ENCODE data around the gene PRR23E. TPM values are rescaled to one million over a fixed set of nuclear protein-coding genes. Genes with fewer than 3 reads are reported as not detected.

Gene PRR23E
- total and polyA plus RNA-seq, 2 experiments from 2014 or later = not detected

DNA sequence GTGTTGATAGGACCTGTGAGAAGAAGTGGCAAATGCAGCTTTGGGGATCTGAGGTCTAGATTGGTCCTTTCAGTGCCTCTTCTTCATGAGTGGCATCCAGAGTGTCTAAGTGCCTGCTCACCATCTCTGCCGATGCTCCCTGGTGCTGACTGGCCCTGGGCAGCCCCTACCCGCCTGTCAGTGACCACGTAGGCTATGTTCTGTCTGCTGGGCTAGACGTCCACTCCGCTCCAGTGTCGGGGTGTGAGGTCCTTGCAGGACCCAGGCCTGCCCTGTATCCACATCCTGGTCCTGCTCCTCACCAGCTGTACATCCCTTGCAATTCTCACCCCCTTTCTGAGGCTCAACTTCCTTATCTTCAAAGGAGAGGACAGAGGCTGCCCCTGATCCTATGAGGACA is 48.3 kb upstream of the PRR23E start:
- Mint-ChIP-seq H3K27me3 (ENCODE audit: insufficient read depth, low read depth, poor library complexity) (peaks cover 2% of the 10 kb centered on the region), H3K4me1 (peaks cover 12% of the 10 kb centered on the region), H3K36me3 (ENCODE audit: low read depth) (no peaks in the 10 kb centered on the region; the same call in 2 of the 3 replicates), H3K9me3 (peaks cover 13% of the 10 kb centered on the region), H3K27ac (no peak overlapping the region), H3K4me3 (no peak overlapping the region)
- no peak for TF ChIP-seq POLR2AphosphoS5 (IDR thresholded peaks at IDR 0.05; ENCODE audit: low read depth)
- no peak for TF ChIP-seq ZNF114 (CRISPR knock-in tag; IDR thresholded peaks at IDR 0.05)
- TF ChIP-seq NANOG (IDR thresholded peaks at IDR 0.05; ENCODE audit: borderline replicate concordance) = no peak
- TF ChIP-seq CTCF (conservative IDR thresholded peaks at IDR 0.05; ENCODE audit: low read depth in 2 of 2) = no peak
- no peak for TF ChIP-seq CREB1 (CRISPR knock-in tag; IDR thresholded peaks at IDR 0.05; ENCODE audit: low read depth)
- no peak for TF ChIP-seq STAT1 (IDR thresholded peaks at IDR 0.05; ENCODE audit: unreplicated experiment)
- TF ChIP-seq, protein P1, sequence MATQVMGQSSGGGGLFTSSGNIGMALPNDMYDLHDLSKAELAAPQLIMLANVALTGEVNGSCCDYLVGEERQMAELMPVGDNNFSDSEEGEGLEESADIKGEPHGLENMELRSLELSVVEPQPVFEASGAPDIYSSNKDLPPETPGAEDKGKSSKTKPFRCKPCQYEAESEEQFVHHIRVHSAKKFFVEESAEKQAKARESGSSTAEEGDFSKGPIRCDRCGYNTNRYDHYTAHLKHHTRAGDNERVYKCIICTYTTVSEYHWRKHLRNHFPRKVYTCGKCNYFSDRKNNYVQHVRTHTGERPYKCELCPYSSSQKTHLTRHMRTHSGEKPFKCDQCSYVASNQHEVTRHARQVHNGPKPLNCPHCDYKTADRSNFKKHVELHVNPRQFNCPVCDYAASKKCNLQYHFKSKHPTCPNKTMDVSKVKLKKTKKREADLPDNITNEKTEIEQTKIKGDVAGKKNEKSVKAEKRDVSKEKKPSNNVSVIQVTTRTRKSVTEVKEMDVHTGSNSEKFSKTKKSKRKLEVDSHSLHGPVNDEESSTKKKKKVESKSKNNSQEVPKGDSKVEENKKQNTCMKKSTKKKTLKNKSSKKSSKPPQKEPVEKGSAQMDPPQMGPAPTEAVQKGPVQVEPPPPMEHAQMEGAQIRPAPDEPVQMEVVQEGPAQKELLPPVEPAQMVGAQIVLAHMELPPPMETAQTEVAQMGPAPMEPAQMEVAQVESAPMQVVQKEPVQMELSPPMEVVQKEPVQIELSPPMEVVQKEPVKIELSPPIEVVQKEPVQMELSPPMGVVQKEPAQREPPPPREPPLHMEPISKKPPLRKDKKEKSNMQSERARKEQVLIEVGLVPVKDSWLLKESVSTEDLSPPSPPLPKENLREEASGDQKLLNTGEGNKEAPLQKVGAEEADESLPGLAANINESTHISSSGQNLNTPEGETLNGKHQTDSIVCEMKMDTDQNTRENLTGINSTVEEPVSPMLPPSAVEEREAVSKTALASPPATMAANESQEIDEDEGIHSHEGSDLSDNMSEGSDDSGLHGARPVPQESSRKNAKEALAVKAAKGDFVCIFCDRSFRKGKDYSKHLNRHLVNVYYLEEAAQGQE (IDR thresholded peaks at IDR 0.05; ENCODE audit: unreplicated experiment) = no peak
- TF ChIP-seq EZH2 (IDR thresholded peaks at IDR 0.05; ENCODE audit: low read depth, unreplicated experiment) = no peak
- TF ChIP-seq, protein P2, sequence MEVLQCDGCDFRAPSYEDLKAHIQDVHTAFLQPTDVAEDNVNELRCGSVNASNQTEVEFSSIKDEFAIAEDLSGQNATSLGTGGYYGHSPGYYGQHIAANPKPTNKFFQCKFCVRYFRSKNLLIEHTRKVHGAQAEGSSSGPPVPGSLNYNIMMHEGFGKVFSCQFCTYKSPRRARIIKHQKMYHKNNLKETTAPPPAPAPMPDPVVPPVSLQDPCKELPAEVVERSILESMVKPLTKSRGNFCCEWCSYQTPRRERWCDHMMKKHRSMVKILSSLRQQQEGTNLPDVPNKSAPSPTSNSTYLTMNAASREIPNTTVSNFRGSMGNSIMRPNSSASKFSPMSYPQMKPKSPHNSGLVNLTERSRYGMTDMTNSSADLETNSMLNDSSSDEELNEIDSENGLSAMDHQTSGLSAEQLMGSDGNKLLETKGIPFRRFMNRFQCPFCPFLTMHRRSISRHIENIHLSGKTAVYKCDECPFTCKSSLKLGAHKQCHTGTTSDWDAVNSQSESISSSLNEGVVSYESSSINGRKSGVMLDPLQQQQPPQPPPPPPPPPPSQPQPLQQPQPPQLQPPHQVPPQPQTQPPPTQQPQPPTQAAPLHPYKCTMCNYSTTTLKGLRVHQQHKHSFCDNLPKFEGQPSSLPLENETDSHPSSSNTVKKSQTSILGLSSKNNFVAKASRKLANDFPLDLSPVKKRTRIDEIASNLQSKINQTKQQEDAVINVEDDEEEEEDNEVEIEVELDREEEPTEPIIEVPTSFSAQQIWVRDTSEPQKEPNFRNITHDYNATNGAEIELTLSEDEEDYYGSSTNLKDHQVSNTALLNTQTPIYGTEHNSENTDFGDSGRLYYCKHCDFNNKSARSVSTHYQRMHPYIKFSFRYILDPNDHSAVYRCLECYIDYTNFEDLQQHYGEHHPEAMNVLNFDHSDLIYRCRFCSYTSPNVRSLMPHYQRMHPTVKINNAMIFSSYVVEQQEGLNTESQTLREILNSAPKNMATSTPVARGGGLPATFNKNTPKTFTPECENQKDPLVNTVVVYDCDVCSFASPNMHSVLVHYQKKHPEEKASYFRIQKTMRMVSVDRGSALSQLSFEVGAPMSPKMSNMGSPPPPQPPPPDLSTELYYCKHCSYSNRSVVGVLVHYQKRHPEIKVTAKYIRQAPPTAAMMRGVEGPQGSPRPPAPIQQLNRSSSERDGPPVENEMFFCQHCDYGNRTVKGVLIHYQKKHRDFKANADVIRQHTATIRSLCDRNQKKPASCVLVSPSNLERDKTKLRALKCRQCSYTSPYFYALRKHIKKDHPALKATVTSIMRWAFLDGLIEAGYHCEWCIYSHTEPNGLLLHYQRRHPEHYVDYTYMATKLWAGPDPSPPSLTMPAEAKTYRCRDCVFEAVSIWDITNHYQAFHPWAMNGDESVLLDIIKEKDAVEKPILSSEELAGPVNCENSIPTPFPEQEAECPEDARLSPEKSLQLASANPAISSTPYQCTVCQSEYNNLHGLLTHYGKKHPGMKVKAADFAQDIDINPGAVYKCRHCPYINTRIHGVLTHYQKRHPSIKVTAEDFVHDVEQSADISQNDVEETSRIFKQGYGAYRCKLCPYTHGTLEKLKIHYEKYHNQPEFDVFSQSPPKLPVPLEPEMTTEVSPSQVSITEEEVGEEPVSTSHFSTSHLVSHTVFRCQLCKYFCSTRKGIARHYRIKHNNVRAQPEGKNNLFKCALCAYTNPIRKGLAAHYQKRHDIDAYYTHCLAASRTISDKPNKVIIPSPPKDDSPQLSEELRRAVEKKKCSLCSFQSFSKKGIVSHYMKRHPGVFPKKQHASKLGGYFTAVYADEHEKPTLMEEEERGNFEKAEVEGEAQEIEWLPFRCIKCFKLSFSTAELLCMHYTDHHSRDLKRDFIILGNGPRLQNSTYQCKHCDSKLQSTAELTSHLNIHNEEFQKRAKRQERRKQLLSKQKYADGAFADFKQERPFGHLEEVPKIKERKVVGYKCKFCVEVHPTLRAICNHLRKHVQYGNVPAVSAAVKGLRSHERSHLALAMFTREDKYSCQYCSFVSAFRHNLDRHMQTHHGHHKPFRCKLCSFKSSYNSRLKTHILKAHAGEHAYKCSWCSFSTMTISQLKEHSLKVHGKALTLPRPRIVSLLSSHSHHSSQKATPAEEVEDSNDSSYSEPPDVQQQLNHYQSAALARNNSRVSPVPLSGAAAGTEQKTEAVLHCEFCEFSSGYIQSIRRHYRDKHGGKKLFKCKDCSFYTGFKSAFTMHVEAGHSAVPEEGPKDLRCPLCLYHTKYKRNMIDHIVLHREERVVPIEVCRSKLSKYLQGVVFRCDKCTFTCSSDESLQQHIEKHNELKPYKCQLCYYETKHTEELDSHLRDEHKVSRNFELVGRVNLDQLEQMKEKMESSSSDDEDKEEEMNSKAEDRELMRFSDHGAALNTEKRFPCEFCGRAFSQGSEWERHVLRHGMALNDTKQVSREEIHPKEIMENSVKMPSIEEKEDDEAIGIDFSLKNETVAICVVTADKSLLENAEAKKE (CRISPR knock-in tag; IDR thresholded peaks at IDR 0.05) = no peak
- no peak for TF ChIP-seq EZH2phosphoT487 (IDR thresholded peaks at IDR 0.05; ENCODE audit: unreplicated experiment)
- no peak for TF ChIP-seq ETS1 (IDR thresholded peaks at IDR 0.05)
- no peak for TF ChIP-seq JUNB (IDR thresholded peaks at IDR 0.05; ENCODE audit: unreplicated experiment)
- no peak for TF ChIP-seq ZNF331 (CRISPR knock-in tag; IDR thresholded peaks at IDR 0.05; ENCODE audit: low read depth)
- Histone ChIP-seq H3K4me1 (ENCODE audit: insufficient read depth) (no peaks in the 10 kb centered on the region), H4K20me1 (replicated peaks; ENCODE audit: insufficient read depth) (no peaks in the 10 kb centered on the region), H3F3A (replicated peaks; ENCODE audit: low read depth) (no peaks in the 10 kb centered on the region), H3K4me3 (no peak overlapping the region), H2AFZ (no peak overlapping the region), H3K36me3 (ENCODE audit: insufficient read depth) (no peaks in the 10 kb centered on the region), H3K27ac (ENCODE audit: low read depth) (no peak overlapping the region), H3K9me2 (ENCODE audit: insufficient read depth) (0 out of 2 replicates have a peak, but pooled peaks cover 3% of the 10 kb centered on the region), H3K27me3 (ENCODE audit: insufficient read depth) (no peaks in the 10 kb centered on the region), H3K4me2 (no peak overlapping the region), H3K79me2 (replicated peaks; ENCODE audit: insufficient read depth) (no peaks in the 10 kb centered on the region)
- ATAC-seq (no peak), DNase-seq (ENCODE audit: low spot score) (no peak)

Data from GM23338 (cell line).